ENCODE data around the gene BRD7.

- no peak for TF ChIP-seq CTCF (IDR thresholded peaks at IDR 0.05)
- TF ChIP-seq POLR2AphosphoS5 (IDR thresholded peaks at IDR 0.05; ENCODE audit: low read depth, low read length), result no peak
- no peak for TF ChIP-seq TCF7L2 (IDR thresholded peaks at IDR 0.05; ENCODE audit: low read depth, low read length)
- no peak for TF ChIP-seq SIN3A (IDR thresholded peaks at IDR 0.05; ENCODE audit: borderline replicate concordance, insufficient read depth, low read depth, low read length)
- no peak for TF ChIP-seq REST (IDR thresholded peaks at IDR 0.05; ENCODE audit: insufficient read depth in 1 of 2, low read depth in 2 of 2, low read length in 1 of 2)
Measured at GRCh38 chr16:50275098-50275415, 93.7 kb downstream of the BRD7 start.
